ENCODE measurements around the gene SLC22A23.
A peak's percentile ranks its signal among the peaks of the same experiment; 100 is the strongest.
"Not testable (repeated sequence)": the region's sequence is repeated elsewhere in the genome, so short reads cannot be mapped to it uniquely, and the experiment has no call there.

The SLC22A23 gene

GRCh38 chr6:3385181-3385580 lies 71.7 kb downstream of the SLC22A23 start:
- DNase-seq (ENCODE audit: low spot score), result not testable (repeated sequence)

GRCh38 chr6:3384241-3385143 lies 72.4 kb downstream of the SLC22A23 start:
- no peak for DNase-seq (ENCODE audit: low spot score)

GRCh38 chr6:3383525-3383924 lies 73.3 kb downstream of the SLC22A23 start:
- peak; percentile 78 for DNase-seq (ENCODE audit: low spot score)

DNA sequence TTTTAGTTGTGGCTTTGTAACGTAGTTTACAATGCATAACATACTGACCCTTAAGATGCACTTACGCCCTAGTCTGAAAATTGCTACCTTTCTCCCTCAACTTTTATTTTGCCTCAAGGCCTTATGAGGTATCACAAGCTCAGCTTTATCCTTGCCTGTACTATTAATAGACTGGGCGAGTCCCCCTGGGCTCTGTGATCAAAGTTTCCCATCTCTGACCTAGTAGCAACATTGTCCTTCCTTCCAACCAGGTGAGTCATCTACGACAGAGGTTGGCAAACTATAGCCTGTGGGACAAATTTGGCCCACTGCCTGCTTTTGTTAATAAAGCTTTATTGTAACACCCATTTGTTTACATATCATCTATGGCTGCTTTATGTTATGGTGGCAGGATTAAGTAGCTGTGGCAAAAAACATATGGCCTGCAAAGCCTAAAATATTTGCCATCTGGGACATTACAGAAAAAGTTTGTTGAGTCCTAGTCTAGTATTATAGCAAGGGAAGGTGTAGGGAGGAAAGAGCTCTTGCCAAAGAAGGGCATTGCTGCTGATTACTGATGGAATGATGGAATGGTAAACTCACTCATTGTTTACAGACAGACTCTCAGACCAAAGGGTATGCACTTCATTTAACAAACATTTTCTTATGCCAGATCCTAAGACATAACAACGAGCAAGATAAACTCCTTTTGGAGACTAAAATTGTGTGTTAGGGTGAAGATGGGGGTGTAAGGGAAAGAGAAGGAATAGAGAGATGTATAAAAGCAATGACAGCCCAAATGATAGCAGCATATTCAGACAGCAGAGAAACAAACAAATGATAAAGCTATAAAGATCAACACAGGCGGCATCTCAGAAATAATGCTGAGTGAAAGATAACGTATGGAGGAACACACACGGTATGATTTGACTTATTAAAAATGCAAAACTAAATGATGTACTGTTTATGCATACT lies 74.2 kb downstream of the SLC22A23 start:
- peak; percentile 88 for DNase-seq (ENCODE audit: low spot score)

- DNase-seq (ENCODE audit: low spot score), result no peak
Observed at GRCh38 chr6:3381233-3381921, 75.5 kb downstream of the SLC22A23 start.

- DNase-seq (ENCODE audit: low spot score), result no peak
Observed at GRCh38 chr6:3380344-3381232, 76.3 kb downstream of the SLC22A23 start.

- no peak for DNase-seq (ENCODE audit: low spot score)
Observed at GRCh38 chr6:3379482-3380060, 77.3 kb downstream of the SLC22A23 start.

DNA sequence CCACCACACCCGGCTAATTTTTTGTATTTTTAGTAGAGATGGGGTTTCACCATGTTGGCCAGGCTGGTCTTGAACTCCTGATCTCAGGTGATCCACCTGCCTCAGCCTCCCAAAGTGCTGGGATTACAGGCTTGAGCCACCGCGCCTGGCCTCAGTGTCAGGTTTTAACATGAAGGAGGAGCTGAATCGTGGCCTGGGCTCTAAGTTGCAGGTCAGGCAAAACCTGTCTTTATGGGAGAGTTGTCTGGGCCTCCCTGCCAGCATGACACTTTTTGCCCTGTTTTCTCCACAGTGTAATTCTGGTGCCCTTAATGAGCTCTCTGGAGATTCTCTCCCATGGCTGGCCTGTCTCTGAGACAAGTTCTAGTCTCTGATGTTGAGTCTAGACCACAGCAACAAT lies 78.0 kb downstream of the SLC22A23 start:
- DNase-seq (ENCODE audit: low spot score), result not testable (repeated sequence)

- not testable (repeated sequence) for DNase-seq (ENCODE audit: low spot score)
Observed at GRCh38 chr6:3378398-3378782, 78.5 kb downstream of the SLC22A23 start.

DNA sequence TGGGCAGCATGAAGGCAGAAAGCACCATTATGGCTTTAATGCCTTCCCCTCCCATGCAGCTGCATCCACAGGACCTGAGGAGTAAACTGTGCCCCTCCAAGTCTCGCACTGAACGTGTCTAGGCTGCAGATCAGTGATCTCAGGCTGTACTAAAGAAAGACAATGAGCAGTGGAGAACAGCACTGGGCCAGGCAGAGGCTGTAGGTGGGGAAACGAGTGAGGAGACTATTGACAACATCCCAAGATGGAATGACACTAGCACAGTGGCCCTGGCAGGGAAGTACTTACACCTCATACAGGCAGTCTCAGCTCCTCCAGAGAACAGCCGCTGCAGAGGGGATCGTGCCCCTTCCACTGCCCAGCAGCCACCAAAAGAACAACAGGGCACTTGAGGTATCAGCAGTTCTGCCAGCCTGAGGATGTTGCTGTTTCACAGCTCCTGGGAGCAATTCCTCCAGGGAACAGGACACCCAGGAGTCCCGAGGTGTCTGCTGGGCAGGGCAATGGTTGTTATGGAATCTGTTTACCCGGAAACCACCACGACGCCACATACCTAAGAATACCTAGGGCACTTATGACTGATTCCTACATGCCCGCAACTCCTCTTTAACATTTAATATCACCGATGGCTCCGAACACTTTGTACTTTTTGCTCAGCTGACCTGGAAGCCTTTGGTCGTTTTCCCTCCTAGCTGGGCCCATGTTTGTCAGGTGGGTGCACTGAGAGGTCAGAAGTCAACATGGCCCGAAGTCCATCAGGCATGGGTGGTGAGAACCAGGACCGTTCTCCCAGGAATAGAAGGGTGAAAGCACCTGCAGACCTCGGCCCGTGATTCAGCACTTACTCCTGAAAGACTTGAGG lies 79.1 kb downstream of the SLC22A23 start:
- DNase-seq (ENCODE audit: low spot score), result no peak

DNA sequence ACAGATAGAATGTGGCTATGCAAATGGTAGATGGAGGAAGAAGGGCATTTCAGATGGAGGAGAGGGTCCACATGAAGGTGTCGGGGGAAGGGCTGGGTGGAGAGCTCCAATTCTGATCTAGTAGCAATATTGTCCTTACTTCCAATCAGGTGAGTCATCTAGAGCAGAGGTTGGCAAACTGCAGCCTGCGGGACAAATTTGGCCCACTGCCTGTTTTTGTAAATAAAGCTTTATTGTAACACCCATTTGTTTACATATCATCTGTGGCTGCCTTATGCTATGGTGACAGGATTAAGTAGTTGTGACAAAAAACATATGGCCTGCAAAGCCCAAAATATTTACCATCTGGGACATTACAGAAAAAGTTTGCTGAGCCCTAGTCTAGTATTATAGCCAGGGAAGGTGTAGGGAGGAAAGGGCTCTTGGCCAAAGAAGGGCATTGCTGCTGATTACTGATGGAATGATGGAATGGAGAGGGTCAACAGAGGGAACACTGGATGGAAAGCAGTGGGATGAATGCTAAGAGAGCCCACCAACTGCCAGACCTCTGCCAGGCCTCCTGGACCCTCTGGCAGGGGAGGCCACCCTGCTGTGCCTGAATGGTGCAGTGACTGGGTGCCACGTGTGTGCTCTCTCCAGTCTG lies 79.8 kb downstream of the SLC22A23 start:
- no peak for DNase-seq (ENCODE audit: low spot score)

GRCh38 chr6:3376064-3376463 lies 80.8 kb downstream of the SLC22A23 start:
- DNase-seq (ENCODE audit: low spot score), result no peak

GRCh38 chr6:3373597-3374203 lies 83.2 kb downstream of the SLC22A23 start:
- DNase-seq (ENCODE audit: low spot score), result no peak

GRCh38 chr6:3372912-3373554 lies 83.8 kb downstream of the SLC22A23 start:
- DNase-seq (ENCODE audit: low spot score), result peak; percentile 28

DNA sequence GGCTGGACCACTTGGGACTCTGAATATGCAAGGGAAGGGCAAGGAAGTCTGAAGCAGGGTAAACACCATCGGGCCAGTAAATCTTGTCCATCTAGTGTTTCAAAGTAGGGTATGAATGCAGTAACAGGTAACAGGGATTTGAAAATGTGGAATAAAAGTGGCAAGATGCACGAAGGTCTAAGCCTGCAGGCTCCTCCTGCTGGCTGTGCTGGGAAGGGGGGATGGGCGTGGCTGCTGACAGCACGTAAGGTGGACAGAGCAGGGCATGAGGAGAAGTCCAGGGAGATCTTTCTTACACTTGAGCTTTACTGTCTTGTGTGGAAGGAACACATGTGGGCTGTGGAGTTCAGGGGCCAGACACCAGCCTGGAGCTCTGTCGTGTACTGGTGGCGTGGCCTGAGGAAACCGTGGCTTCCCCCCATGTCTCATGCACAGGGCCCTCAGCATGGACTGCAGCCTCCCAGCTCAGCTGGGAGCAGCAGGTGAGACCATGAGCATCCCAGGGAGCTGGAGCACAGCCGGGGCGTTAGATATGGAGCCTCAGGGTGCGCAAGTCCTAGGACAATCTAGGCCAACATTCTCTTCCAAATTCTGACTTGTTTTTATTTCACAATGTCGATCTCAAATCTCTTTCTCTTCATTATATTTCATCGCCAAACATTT lies 84.5 kb downstream of the SLC22A23 start:
- no peak for DNase-seq (ENCODE audit: low spot score)

DNA sequence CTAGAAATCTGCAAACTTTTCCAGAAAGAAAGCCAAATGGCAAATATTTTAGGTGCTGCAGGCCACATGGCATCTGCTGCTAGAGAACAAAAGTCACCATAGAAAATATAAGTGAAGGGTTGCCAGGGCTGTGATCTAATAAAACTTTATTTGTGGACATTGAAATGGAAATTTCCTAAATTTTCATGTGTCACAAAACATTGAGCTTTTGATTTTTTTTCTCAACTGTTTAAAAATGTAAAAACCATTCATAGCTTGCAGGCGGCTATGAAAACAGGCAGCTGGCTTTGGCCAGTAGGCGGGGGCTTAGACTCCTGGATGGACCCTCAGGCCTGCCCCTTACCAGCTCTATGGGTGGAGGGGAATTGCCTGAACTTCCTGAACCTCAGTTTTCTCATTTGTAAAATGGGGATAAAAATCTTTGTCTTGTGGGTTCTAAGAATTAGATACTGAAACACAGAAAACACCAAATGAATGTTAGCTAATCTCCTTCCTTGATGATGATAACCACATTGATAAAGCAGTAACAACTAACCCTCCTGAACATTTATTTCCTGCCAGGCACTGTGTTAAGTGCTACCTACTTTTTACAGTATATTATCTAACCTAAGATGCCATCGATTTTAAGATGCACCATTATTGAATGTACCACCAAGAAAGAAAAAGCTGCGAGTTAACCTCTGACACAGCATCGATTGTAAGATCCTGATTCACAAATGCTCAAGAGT lies 85.5 kb downstream of the SLC22A23 start:
- DNase-seq (ENCODE audit: low spot score), result no peak

Measured in LoVo (cell line).